Large intestine (tissue), 3 donors: ENCODE results near the gene CCDC85A. TPM values are rescaled to one million over a fixed set of nuclear protein-coding genes. Genes with fewer than 3 reads are reported as not detected.

Experiments
- DNase-seq, 2 donors: peaks; one replicate each; pipeline versions ENCODE4 v3.0.0 to v3.0.0-alpha.2; 2013
- H3K27ac ChIP-seq: one replicate; pipeline ENCODE4 v1.5.1; 2013; ENCODE audit warnings: low read length
- H3K27me3 ChIP-seq: 2 replicates; pipeline ENCODE4 v1.6.1; 2013; ENCODE audit warnings: low read length; ENCODE audit not compliant: control insufficient read depth, insufficient read depth
- H3K36me3 ChIP-seq: 2 replicates; pipeline ENCODE4 v1.6.1; 2013; ENCODE audit warnings: low read length; ENCODE audit not compliant: control insufficient read depth, insufficient read depth
- H3K4me1 ChIP-seq: one replicate; pipeline ENCODE4 v1.6.1; 2013; ENCODE audit warnings: low read length; ENCODE audit not compliant: control insufficient read depth, insufficient read depth
- H3K4me3 ChIP-seq: one replicate; pipeline ENCODE4 v1.5.1; 2013; ENCODE audit warnings: low read length
- H3K9me3 ChIP-seq: one replicate; pipeline ENCODE4 v1.6.1; 2013; ENCODE audit warnings: mild to moderate bottlenecking, low read depth, low read length, moderate library complexity; ENCODE audit not compliant: control insufficient read depth
- WGBS: methylation state at CpG from one replicate; pipeline ENCODE4 v1.1.5; 2013; ENCODE audit warnings: low lambda C conversion rate; ENCODE audit not compliant: insufficient coverage; 5-methylcytosine and 5-hydroxymethylcytosine counted together
- polyA plus RNA-seq: library from polyadenylated mRNA; unstranded; fragments of 120-200 nt; gene quantifications from one replicate; pipeline ENCODE4 v1.2.1, GENCODE V29; 2013

The CCDC85A gene
- polyA plus RNA-seq, 1 donor = 1.0 TPM

DNA sequence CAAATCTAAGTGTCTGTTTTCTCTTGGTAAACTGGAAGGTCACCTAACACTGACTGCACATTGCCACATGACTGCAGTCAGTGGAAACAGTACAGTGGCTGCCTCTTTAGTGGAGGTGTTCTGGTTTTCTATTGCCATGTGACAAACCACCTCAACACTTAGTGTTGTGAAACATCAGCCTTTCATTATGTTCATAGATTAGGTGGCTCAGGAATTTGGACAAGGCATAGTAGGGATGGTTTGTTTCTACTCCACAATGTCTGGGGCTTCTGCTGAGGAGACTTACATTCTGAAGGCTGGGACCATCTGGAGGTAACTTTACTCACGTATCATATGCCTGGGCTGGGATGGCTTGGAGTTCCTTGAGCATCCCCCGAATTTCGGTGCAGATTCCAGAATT lies 26.5 kb downstream of the CCDC85A start:
- no peaks in the 10 kb centered on the region for H3K4me1 ChIP-seq
- H3K9me3 ChIP-seq = no peaks in the 10 kb centered on the region
- H3K27ac ChIP-seq = no peak overlapping the region
- no peaks in the 10 kb centered on the region for H3K27me3 ChIP-seq
- DNase-seq = no peak
- WGBS = no CpG with 5 or more reads among the region's 3 CpGs
- no peaks in the 10 kb centered on the region for H3K36me3 ChIP-seq
- H3K4me3 ChIP-seq = no peak overlapping the region

DNA sequence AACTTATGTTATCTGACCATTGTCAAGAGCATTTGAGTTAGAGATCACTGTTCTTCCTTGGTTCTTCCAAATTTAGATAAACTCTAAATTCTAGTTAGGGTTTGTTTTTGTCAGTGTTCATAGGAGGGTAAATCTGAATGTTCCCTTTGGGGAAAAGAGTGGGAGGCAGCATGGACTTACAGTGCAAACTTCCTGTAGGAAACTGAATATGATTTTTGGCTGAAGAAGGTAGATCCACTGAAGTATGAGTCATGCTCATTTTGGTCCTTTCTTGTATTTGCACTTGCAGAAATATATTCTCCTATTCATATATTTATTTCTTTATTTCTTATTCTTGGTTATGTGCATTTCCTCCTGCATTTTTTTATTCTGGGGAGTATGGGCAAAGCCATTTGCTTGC lies 27.3 kb downstream of the CCDC85A start:
- H3K4me3 ChIP-seq = no peak overlapping the region
- H3K27me3 ChIP-seq = no peaks in the 10 kb centered on the region
- no peak for DNase-seq
- no peak overlapping the region for H3K27ac ChIP-seq
- no peaks in the 10 kb centered on the region for H3K36me3 ChIP-seq
- H3K4me1 ChIP-seq = no peaks in the 10 kb centered on the region
- no peaks in the 10 kb centered on the region for H3K9me3 ChIP-seq

- H3K4me3 ChIP-seq = no peak overlapping the region
- no peak overlapping the region for H3K27ac ChIP-seq
- H3K36me3 ChIP-seq = no peaks in the 10 kb centered on the region
- WGBS = 100% methylated on average over 1 of the region's 2 CpGs
- no peak for DNase-seq
- no peaks in the 10 kb centered on the region for H3K27me3 ChIP-seq
- no peaks in the 10 kb centered on the region for H3K9me3 ChIP-seq
- H3K4me1 ChIP-seq = no peaks in the 10 kb centered on the region
Observed at GRCh38 chr2:56215911-56216310, 32.1 kb downstream of the CCDC85A start.

GRCh38 chr2:56217106-56217505 lies 33.3 kb downstream of the CCDC85A start:
- Histone ChIP-seq H3K27ac (no peak overlapping the region), H3K9me3 (no peaks in the 10 kb centered on the region), H3K27me3 (no peaks in the 10 kb centered on the region), H3K4me1 (no peaks in the 10 kb centered on the region), H3K36me3 (no peaks in the 10 kb centered on the region), H3K4me3 (no peak overlapping the region)
- WGBS = no CpG with 5 or more reads among the region's 1 CpG
- DNase-seq = no peak

DNA sequence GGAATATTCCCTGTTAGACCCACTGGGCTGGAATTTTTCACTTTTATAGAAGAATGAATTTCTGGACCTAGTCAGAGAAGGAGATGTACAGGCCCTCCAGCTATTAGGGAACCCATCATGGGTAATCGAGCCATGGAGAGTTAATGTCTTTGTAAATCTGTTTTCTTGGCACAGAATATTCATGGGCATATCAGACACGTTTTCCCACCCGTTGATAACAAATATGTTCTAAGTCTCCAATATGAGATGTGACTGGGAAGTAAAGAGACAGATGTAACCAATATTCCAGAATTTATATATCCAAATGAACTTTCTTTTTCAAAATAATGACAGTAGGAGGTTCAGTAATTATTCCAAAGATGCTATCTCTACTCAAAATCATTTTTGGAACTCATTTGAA lies 38.7 kb downstream of the CCDC85A start:
- Histone ChIP-seq H3K9me3 (no peaks in the 10 kb centered on the region), H3K36me3 (no peaks in the 10 kb centered on the region), H3K27me3 (no peaks in the 10 kb centered on the region), H3K27ac (no peak overlapping the region), H3K4me1 (no peaks in the 10 kb centered on the region), H3K4me3 (no peak overlapping the region)
- DNase-seq = no peak
- WGBS = no CpG with 5 or more reads among the region's 3 CpGs

- H3K9me3 ChIP-seq = no peaks in the 10 kb centered on the region
- no peaks in the 10 kb centered on the region for H3K27me3 ChIP-seq
- DNase-seq = no peak
- no peaks in the 10 kb centered on the region for H3K4me1 ChIP-seq
- H3K27ac ChIP-seq = no peak overlapping the region
- H3K4me3 ChIP-seq = no peak overlapping the region
- 100% methylated on average over 1 of the region's 1 CpG for WGBS
- no peaks in the 10 kb centered on the region for H3K36me3 ChIP-seq
Observed at GRCh38 chr2:56224316-56224715, 40.5 kb downstream of the CCDC85A start.

DNA sequence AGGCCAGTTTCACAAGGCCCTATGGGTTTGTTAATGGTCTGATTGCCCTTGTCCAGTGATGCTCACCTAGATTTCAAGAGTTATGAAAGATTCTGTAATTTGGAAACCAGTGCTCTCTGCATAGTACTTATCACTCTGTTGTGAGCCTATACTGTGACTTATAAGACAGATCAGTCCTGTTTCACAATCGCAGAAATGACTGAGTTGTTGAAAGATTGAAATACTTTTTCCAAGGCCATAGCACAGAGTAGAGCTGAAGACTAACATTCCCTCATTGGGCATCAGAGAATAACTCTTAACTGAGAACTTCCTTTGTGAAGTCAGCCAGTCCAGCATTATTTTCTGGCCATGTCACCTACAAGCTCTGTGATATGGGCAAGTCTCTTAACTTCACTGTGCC lies 44.0 kb downstream of the CCDC85A start:
- no peaks in the 10 kb centered on the region for H3K4me1 ChIP-seq
- DNase-seq = no peak
- H3K36me3 ChIP-seq = no peaks in the 10 kb centered on the region
- no peaks in the 10 kb centered on the region for H3K27me3 ChIP-seq
- H3K27ac ChIP-seq = no peak overlapping the region
- H3K4me3 ChIP-seq = no peak overlapping the region
- no peaks in the 10 kb centered on the region for H3K9me3 ChIP-seq
- no CpG with 5 or more reads among the region's 1 CpG for WGBS

DNA sequence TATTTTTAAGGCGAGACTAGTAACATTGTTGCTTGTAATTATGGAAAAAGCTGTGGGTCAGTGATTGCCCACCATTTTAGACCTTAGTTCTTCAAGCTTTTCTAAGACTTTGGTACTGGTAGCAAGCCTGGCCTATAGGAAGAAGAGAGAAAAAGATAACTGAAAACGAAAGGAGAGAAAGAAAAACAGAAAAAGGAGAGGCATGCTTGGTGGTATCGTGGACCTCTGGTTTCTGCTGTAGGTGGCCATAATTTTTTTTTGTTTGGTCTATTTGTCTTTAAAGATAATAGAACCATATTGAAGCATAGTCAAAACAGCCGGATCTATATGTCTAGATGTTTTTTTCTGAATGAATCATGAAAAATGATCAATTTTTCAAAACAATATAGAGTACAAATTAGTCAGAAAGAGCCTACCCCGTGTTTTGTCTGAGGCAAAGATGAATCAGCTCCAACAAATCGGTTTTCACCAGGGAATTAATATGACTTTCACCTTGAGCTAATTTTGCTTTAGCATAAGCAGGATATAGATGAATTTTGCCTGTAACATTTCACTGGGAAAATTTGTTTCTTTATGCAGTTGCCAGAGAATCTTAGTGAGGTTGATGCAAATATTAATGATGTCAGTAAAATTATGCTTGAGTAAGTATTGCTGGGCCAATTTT lies 45.7 kb downstream of the CCDC85A start:
- H3K4me1 ChIP-seq = no peaks in the 10 kb centered on the region
- H3K27me3 ChIP-seq = no peaks in the 10 kb centered on the region
- 61% methylated on average over 3 of the region's 6 CpGs for WGBS

GRCh38 chr2:56230156-56230555 lies 46.4 kb downstream of the CCDC85A start:
- Histone ChIP-seq H3K4me3 (no peak overlapping the region), H3K4me1 (no peaks in the 10 kb centered on the region), H3K9me3 (no peaks in the 10 kb centered on the region), H3K27ac (no peak overlapping the region), H3K36me3 (no peaks in the 10 kb centered on the region), H3K27me3 (no peaks in the 10 kb centered on the region)
- 25% methylated on average over 1 of the region's 2 CpGs for WGBS
- no peak for DNase-seq

More for the DNA sequence above, 45.7 kb downstream of the CCDC85A start:
- no peak overlapping the region for H3K27ac ChIP-seq
- no peak for DNase-seq
- H3K9me3 ChIP-seq = no peaks in the 10 kb centered on the region
- no peak overlapping the region for H3K4me3 ChIP-seq
- no peaks in the 10 kb centered on the region for H3K36me3 ChIP-seq

DNA sequence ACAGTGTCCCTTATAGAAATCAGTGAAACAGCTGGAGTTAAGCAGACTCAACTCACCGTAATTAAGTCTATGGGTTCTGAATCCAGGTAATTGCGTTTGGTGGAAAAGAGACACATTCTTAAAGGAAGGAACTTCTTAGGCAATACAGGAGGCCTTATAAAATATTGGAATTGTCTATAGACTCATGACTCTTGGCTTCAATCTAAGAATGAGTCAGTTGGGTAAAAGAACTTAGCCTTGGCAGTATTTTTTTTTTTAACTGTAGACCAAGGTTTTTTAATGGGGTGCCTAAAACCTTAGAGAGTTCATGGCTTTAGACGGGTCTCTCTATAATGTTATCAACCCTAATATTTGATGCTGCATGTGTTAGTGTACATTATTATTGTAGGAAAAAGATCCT lies 47.6 kb downstream of the CCDC85A start:
- WGBS = 90% methylated on average over 2 of the region's 3 CpGs
- Histone ChIP-seq H3K9me3 (no peaks in the 10 kb centered on the region), H3K4me3 (no peak overlapping the region), H3K27me3 (no peaks in the 10 kb centered on the region), H3K36me3 (no peaks in the 10 kb centered on the region), H3K27ac (no peak overlapping the region), H3K4me1 (no peaks in the 10 kb centered on the region)
- no peak for DNase-seq

DNA sequence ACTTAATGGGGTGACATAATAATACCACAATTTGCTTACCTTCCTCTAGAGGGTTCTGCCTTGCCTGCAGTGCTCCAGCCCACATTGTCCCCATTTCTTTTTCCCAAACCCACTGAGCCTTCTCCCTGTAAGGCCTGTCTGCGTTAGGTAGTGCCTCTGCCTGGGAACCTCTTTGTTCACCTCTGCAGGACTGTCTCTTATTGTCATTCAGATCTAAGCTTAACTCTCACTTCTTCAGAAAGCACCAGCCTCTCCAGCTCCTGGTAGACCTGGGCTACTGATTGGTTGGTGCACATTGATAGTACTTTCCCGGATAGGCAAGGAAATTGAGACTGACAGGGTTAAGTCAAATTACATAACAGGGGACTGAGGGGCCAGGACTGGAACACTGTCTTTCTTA lies 49.1 kb downstream of the CCDC85A start:
- Histone ChIP-seq H3K27me3 (no peaks in the 10 kb centered on the region), H3K4me3 (no peak overlapping the region), H3K4me1 (no peaks in the 10 kb centered on the region), H3K36me3 (no peaks in the 10 kb centered on the region), H3K9me3 (no peaks in the 10 kb centered on the region), H3K27ac (no peak overlapping the region)
- DNase-seq = no peak
- no CpG with 5 or more reads among the region's 2 CpGs for WGBS
